ENCODE results near the gene EBF4. TPM values are rescaled to one million over a fixed set of nuclear protein-coding genes. Genes with fewer than 3 reads are reported as not detected.
A peak's percentile ranks its signal among the peaks of the same experiment; 100 is the strongest.

EBF4 gene
- polyA plus RNA-seq, 1 experiment: 0.60 TPM

DNA sequence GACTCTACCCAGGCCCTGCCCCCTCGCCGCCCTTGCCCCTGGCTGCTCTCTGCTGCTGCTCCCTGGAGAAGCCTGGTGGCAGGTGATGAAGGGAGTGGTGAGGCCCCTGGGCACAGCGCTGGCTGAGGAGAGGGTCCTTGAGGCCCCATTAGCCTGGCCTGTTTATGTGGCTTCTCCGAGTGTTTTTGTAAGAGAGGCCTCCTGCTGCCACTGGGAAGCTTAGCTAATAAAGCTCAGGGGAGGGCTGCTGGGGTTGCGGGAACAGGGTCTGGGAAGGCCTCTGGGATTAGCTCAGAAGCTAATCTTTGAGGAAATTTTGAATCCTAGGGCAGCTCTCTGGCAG, 15.5 kb downstream of the EBF4 start:
- H3K9me3 ChIP-seq (ENCODE audit: control insufficient read depth, insufficient read depth, low read length): no peaks in the 10 kb centered on the region
- ChIA-PET CTCF (interaction anchor here (0.6 kb wide), 1 partner anchor 21 kb away, joined by 3 read pairs; no protein-coding TSS in a partner anchor), POLR2A (no interaction called here)
- H3K4me3 ChIP-seq (ENCODE audit: low read depth, low read length): no peak overlapping the region
- DNase-seq (ENCODE audit: low read depth, low spot score): no peak
- H3K27ac ChIP-seq (ENCODE audit: low read depth, low read length): no peak overlapping the region
- H3K27me3 ChIP-seq (ENCODE audit: control insufficient read depth, insufficient read depth, low read length): peaks cover 33% of the 10 kb centered on the region
- TF ChIP-seq, protein P1, sequence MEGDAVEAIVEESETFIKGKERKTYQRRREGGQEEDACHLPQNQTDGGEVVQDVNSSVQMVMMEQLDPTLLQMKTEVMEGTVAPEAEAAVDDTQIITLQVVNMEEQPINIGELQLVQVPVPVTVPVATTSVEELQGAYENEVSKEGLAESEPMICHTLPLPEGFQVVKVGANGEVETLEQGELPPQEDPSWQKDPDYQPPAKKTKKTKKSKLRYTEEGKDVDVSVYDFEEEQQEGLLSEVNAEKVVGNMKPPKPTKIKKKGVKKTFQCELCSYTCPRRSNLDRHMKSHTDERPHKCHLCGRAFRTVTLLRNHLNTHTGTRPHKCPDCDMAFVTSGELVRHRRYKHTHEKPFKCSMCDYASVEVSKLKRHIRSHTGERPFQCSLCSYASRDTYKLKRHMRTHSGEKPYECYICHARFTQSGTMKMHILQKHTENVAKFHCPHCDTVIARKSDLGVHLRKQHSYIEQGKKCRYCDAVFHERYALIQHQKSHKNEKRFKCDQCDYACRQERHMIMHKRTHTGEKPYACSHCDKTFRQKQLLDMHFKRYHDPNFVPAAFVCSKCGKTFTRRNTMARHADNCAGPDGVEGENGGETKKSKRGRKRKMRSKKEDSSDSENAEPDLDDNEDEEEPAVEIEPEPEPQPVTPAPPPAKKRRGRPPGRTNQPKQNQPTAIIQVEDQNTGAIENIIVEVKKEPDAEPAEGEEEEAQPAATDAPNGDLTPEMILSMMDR (IDR thresholded peaks at IDR 0.05; ENCODE audit: low read depth, low read length): no peak

DNA sequence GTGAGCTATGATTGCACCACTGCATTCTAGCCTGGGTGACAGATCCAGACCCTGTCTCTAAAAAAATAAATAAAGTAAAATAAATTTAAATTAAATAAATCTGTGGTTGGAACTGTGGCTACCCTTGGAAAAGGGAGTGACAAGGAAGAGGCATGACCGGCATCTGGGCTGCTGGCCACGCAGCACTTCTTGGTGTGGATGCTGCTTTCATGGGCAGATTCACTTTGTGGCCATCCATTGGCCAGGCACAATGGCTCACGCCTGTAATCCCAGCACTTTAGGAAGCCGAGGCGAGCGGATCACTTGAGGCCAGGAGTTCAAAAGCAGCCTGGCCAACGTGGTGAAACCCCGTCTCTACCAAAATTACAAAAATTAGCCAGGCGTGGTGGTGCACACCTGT, 16.1 kb downstream of the EBF4 start:
- TF ChIP-seq, protein P1 (IDR thresholded peaks at IDR 0.05; ENCODE audit: low read depth, low read length): no peak
- no peak for DNase-seq (ENCODE audit: low read depth, low spot score)
- Histone ChIP-seq H3K27me3 (ENCODE audit: control insufficient read depth, insufficient read depth, low read length) (peaks cover 30% of the 10 kb centered on the region), H3K9me3 (ENCODE audit: control insufficient read depth, insufficient read depth, low read length) (no peaks in the 10 kb centered on the region), H3K4me3 (ENCODE audit: low read depth, low read length) (no peak overlapping the region), H3K27ac (ENCODE audit: low read depth, low read length) (no peak overlapping the region)
- ChIA-PET POLR2A (no interaction called here), CTCF (no interaction called here)

DNA sequence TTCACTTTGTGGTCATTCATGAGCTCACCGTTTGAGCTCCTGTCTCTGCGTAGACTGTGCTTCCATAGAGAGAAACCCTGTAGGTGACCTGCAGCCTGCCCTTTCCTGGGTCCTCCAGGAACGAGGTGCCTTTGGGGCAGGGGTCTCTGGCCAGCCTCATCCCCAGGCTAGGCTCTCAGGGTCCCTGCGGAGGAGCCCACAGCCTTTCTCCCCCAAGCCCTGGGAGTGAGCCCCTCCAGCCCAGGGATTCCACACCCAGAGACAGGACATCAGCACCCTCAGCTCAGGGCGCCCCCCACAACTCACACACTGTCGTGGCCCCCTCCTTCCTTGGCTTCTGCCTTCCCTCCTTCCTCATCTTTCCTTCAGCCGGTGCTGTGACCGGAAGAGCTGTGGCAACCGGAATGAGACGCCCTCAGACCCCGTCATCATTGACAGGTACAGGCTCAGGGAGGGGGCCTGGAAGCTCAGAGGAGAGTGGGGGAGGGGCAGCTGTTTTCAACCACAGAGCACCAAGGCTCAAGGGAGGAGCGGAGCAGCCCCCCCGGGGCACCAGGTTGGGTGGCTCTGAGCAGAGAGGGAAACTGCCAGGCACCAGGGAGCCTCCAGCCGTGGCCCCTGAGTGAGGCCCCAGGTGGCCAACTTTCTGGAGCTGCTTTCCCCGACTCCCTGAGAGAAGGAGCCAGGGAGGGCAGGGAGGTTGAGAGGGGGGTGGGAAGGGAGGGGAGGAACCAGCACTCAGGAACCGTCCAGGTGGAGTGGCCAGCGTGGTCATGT, 16.8 kb downstream of the EBF4 start:
- CTCF ChIA-PET: interaction anchor here (0.6 kb wide), 1 partner anchor 41 kb away, joined by 3 read pairs; no protein-coding TSS in a partner anchor

DNA sequence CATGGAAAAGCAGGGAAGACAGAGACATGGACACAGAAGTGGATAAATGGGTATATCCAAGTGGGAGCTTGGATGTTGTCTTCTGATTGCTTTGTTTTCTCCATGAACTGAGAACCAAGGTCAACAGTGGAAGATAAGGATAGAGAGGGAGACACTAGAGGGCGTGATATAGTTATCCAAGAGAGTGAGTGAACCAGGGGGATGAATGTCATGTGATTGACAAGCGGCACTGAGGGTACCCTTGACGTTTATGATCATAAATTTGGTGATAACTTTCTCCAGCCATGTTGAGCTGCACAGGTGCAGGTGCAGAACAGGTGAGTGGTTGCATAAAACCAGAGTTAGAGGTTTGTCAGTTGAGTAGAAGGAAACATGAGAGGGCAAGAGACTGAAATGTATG, 20.7 kb downstream of the EBF4 start:
- TF ChIP-seq, protein P1 (IDR thresholded peaks at IDR 0.05; ENCODE audit: low read depth, low read length): 0 out of 2 replicates have a peak, but pooled peaks have one; percentile 4
- no peaks in the 10 kb centered on the region for H3K9me3 ChIP-seq (ENCODE audit: control insufficient read depth, insufficient read depth, low read length)
- no peak overlapping the region for H3K4me3 ChIP-seq (ENCODE audit: low read depth, low read length)
- CTCF ChIA-PET: interaction anchor here (0.6 to 1.1 kb wide), 3 partner anchors 9 to 341 kb away, joined by 3 read pairs; no protein-coding TSS in a partner anchor
- no peak overlapping the region for H3K27ac ChIP-seq (ENCODE audit: low read depth, low read length)
- POLR2A ChIA-PET: no interaction called here
- peaks cover 19% of the 10 kb centered on the region for H3K27me3 ChIP-seq (ENCODE audit: control insufficient read depth, insufficient read depth, low read length)
- no peak for DNase-seq (ENCODE audit: low read depth, low spot score)

More for the DNA sequence above, 16.8 kb downstream of the EBF4 start:
- Histone ChIP-seq H3K9me3 (ENCODE audit: control insufficient read depth, insufficient read depth, low read length) (no peaks in the 10 kb centered on the region), H3K27ac (ENCODE audit: low read depth, low read length) (no peak overlapping the region), H3K27me3 (ENCODE audit: control insufficient read depth, insufficient read depth, low read length) (peaks cover 26% of the 10 kb centered on the region), H3K4me3 (ENCODE audit: low read depth, low read length) (no peak overlapping the region)
- TF ChIP-seq, protein P1 (IDR thresholded peaks at IDR 0.05; ENCODE audit: low read depth, low read length): no peak
- POLR2A ChIA-PET: no interaction called here
- no peak for DNase-seq (ENCODE audit: low read depth, low spot score)

DNA sequence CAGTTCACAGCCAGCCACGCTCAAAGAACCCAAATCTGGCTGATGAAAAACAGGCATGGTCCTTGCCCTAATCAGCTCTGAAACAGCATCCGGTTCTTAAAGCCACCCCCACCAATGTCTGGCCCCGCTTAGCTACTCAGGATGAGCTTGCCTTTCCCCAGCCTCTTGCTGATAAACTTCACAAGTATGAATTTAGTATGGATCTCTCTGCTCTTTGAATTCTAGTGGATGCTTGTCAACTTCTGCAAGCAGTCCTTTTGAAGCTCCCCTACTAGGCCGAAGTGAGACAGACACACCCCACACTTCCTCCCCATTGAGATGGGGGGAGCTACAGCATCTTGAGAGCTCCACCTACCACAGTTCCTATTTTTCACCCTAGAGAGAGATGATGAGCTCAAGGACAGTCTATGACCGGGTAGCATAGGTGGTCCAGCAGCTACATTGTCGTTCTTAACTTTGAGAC, 36.7 kb downstream of the EBF4 start:
- Histone ChIP-seq H3K27ac (ENCODE audit: low read depth, low read length) (no peak overlapping the region), H3K27me3 (ENCODE audit: control insufficient read depth, insufficient read depth, low read length) (peaks cover 15% of the 10 kb centered on the region), H3K9me3 (ENCODE audit: control insufficient read depth, insufficient read depth, low read length) (peaks cover 4% of the 10 kb centered on the region; the same call in 1 of the 2 replicates), H3K4me3 (ENCODE audit: low read depth, low read length) (no peak overlapping the region)
- CTCF ChIA-PET: interaction anchor here (1.1 kb wide), 1 partner anchor 12 kb away, joined by 4 read pairs; no protein-coding TSS in a partner anchor
- DNase-seq (ENCODE audit: low read depth, low spot score): no peak
- TF ChIP-seq, protein P1 (IDR thresholded peaks at IDR 0.05; ENCODE audit: low read depth, low read length): no peak
- POLR2A ChIA-PET: interaction anchor here (0.6 kb wide), 1 partner anchor 15 kb away, joined by 3 read pairs; no protein-coding TSS in a partner anchor
